VCaP (cell line): ENCODE measurements around the gene HHIP.

Source experiments
- H3K27ac ChIP-seq: fragments of 450-650 bp; 2 replicates; pipeline ENCODE4 v1.5.1; 2017
- TF ChIP-seq, protein P1 (sequence below): fragments of 450-650 bp; conservative IDR thresholded peaks from 2 replicates; pipeline ENCODE4 v1.5.1; 2017; ENCODE audit warnings: mild to moderate bottlenecking, moderate library complexity

Gene HHIP

DNA sequence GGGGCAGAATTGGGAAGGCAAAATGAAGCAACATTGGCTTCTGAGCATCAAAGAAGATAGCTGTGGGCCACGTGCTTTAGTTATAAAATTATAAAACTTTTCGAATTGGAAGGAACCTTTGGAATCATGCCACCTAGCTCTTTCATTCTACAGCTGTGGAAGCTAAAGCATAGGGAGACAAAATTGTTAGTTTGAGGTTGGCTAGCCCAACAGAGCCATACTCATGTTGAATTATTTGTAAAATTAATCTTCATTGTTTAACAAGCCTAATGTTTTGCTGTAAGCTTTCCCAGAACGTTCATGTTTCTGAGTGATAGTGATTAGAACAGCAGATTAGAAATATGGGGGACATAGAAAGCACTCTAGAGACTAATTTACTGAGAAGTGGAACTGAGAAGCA is 35.9 kb downstream of the HHIP start:
- H3K27ac ChIP-seq: no peak overlapping the region
- TF ChIP-seq, protein P1, sequence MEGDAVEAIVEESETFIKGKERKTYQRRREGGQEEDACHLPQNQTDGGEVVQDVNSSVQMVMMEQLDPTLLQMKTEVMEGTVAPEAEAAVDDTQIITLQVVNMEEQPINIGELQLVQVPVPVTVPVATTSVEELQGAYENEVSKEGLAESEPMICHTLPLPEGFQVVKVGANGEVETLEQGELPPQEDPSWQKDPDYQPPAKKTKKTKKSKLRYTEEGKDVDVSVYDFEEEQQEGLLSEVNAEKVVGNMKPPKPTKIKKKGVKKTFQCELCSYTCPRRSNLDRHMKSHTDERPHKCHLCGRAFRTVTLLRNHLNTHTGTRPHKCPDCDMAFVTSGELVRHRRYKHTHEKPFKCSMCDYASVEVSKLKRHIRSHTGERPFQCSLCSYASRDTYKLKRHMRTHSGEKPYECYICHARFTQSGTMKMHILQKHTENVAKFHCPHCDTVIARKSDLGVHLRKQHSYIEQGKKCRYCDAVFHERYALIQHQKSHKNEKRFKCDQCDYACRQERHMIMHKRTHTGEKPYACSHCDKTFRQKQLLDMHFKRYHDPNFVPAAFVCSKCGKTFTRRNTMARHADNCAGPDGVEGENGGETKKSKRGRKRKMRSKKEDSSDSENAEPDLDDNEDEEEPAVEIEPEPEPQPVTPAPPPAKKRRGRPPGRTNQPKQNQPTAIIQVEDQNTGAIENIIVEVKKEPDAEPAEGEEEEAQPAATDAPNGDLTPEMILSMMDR: no peak

DNA sequence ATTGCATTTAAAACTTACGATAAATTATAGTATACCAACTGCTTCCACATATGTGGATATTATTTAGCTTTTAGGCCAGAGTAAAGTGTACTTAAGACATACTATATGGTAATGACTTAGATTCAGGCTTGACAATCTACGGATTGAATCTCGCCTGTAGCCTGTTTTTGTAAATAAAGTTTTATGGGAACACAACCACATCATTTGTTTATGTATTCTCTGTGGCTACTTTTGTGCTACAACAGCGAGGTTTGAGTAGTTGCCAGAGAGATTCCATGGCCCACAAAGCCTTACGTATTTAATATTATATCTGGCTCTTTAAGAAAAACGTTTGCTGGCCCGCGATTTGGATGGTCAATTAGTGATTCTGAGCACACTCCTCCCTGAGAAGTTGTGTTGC is 37.6 kb downstream of the HHIP start:
- TF ChIP-seq, protein P1: no peak
- H3K27ac ChIP-seq: no peak overlapping the region

DNA sequence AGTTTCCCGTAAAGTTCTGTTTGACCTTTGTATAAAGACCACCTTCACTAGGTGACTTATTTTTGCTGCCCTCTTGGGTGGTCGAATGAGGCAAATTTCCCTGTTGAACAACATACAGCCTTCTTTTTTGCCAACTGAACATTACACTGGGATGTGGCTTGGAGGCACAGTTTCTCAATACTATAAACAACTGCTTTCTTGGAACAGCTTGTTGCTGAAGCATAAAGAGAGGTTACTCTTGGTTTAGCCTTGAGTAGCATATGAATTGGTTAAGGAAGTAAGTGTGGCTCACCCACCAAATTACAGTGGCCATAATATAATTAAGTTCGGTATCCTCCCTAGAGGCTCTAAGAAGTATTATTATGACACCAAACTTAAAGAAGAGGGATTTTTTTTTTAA is 40.0 kb downstream of the HHIP start:
- no peak overlapping the region for H3K27ac ChIP-seq
- TF ChIP-seq, protein P1: no peak

DNA sequence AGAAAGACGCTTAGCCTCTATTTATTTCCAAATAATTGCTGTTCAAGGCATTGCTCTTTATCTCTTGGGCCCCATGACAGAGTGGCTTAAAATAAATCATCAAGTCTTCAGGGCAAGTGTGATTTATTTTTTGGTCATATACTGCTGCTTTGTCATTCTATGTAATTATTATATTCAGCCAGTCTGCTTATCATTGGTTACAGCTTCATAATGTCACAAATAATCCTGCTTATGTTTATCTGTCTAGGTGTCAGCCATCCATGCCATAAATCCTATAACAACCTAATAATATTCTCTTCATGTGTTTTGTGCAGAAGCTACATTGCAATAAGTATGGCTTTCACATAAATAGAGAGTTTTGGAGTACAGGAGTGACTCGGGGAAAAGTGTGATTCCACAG is 41.0 kb downstream of the HHIP start:
- TF ChIP-seq, protein P1: no peak
- H3K27ac ChIP-seq: no peak overlapping the region

DNA sequence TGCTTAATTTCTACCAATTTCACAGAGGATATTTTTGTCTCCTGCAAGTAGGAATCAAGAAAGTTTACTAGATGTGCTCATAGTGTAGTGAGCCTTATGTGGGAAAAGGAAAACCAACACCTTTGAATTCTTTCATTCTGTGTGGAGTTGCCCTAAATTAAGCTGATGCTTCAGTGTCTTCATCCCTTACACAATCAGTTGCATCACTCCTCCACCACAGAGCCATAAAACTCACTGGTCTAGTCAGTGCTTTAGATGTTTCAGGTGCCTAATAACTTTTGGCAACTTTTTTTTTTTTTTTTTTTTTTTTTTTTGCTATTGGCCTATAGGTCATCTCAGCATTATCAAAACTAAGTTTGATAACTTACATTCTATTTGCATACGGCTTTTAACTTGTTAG is 41.5 kb downstream of the HHIP start:
- H3K27ac ChIP-seq: no peak overlapping the region
- TF ChIP-seq, protein P1: no peak

DNA sequence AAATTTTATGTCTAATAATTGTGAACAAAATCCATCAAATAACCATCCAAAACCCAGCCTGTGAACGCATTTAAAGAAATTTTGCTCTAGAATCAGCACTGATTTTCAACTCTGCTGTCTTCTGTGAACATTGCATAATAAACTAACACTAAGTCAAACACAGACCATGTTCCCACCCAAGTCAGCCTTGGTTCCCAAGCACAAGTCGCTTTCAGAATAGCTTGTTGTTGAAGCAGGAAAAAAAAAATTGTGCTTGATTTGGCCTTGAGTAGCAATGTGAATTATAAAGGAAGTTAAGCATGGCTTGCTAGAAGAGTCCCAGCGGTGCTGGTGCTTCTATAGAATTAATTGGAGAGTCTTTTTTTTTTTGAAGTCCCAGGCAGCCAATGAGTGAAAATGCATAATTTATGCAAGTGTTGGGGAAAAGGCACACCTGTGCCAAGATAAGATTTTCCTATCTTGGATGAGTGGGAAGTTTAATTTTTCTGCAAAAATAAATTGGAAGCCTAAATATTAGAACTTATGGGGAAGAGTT is 42.1 kb downstream of the HHIP start:
- TF ChIP-seq, protein P1: no peak
- no peak overlapping the region for H3K27ac ChIP-seq

DNA sequence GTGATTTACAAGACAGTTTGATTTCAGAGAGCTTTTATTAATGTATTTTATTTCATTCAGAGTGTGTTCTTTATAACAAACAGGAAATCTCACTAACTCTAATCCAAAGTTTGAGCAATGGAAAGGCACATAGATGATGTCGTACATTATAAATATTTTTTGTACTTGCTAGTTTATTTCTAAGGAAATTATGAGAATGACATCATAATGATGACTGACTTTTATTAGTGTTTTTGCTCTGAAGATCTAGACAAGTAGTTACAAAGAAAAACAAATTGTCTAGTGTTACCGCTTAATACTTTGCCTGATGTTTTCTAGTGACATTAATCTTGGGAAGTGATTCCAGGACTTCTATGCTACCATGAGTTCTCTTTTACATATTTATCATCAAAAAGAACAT is 43.2 kb downstream of the HHIP start:
- TF ChIP-seq, protein P1: no peak
- H3K27ac ChIP-seq: no peak overlapping the region
